ENCODE measurements around the gene DHX9. TPM values are rescaled to one million over a fixed set of nuclear protein-coding genes. Genes with fewer than 3 reads are reported as not detected.

The DHX9 gene
- total and polyA plus RNA-seq, 10 of the 15 experiments (the other 5 are each of a cell fraction or from before 2014, with no cell fraction given): 90.7 to 234 (median 217) TPM

- FAIRE-seq (no peak), DNase-seq (ENCODE audit: low read depth, low spot score) (no peak), ATAC-seq (no peak)
- Histone ChIP-seq H4K20me1 (ENCODE audit: control insufficient read depth, insufficient read depth) (no peaks in the 10 kb centered on the region), H3K4me1 (ENCODE audit: control insufficient read depth, insufficient read depth, low read length) (no peaks in the 10 kb centered on the region), H3K4me3 (no peak overlapping the region), H3K27me3 (replicated peaks in 1 of 2; ENCODE audit: control insufficient read depth in 2 of 2, insufficient read depth in 2 of 2, low read length in 1 of 2) (no peaks in the 10 kb centered on the region), H3K9ac (ENCODE audit: control insufficient read depth, insufficient read depth, low read length) (no peak overlapping the region), H3K27ac (ENCODE audit: control insufficient read depth, insufficient read depth) (no peak overlapping the region), H2AFZ (ENCODE audit: control insufficient read depth, low read depth, low read length) (no peak overlapping the region), H3K79me2 (ENCODE audit: control insufficient read depth, insufficient read depth, low read length) (no peaks in the 10 kb centered on the region), H3K36me3 (ENCODE audit: control insufficient read depth in 2 of 2, insufficient read depth in 2 of 2, low read length in 1 of 2) (no peaks in the 10 kb centered on the region), H3K4me2 (ENCODE audit: control insufficient read depth, insufficient read depth) (no peak overlapping the region), H3K9me3 (replicated peaks; ENCODE audit: control insufficient read depth, insufficient read depth, low read length) (no peaks in the 10 kb centered on the region)
- no peak for TF ChIP-seq BCL11A (IDR thresholded peaks at IDR 0.05; ENCODE audit: low read depth, low read length)
- TF ChIP-seq RUNX3 (IDR thresholded peaks at IDR 0.05; ENCODE audit: low read length): no peak
- TF ChIP-seq SMAD5 (IDR thresholded peaks at IDR 0.05; ENCODE audit: low read depth): no peak
- TF ChIP-seq RBBP5 (conservative IDR thresholded peaks at IDR 0.05): no peak
- in situ Hi-C loops (cut with MboI) (no loop called here), intact Hi-C loops (cut with micrococcal nuclease; ENCODE audit: unreplicated experiment) (no loop called here)
- SMC1A ChIA-PET (ENCODE audit: uncharacterized antibody, unreplicated experiment): no interaction called here
- WGBS (ENCODE audit: insufficient coverage, insufficient replicate concordance, low lambda C conversion rate, missing lambda C conversion rate): 61% methylated on average over 3 of the region's 3 CpGs
- BruUV-seq (replicated peaks): no TSS peak
- CTCF ChIA-PET: interaction anchor here (0.7 kb wide), 1 partner anchor 1274 kb away, joined by 3 read pairs; no protein-coding TSS in a partner anchor
- POLR2A ChIA-PET: no interaction called here
- RAD21 ChIA-PET (ENCODE audit: unreplicated experiment): no interaction called here
Measured at GRCh38 chr1:182913401-182913800, 74.3 kb downstream of the DHX9 start.

GRCh38 chr1:182917378-182917777 lies 78.2 kb downstream of the DHX9 start:
- BruUV-seq (replicated peaks): no TSS peak
- in situ Hi-C loops (cut with MboI): no loop called here
- FAIRE-seq: peak; percentile 59

More at GRCh38 chr1:182917378-182917777, 78.2 kb downstream of the DHX9 start:
- no peak for DNase-seq (ENCODE audit: low read depth, low spot score)
- no peak for ATAC-seq
- ChIA-PET POLR2A (no interaction called here), SMC1A (ENCODE audit: uncharacterized antibody, unreplicated experiment) (no interaction called here), RAD21 (ENCODE audit: unreplicated experiment) (no interaction called here), CTCF (no interaction called here)
- no peaks in the 10 kb centered on the region for H3K9me3 ChIP-seq (replicated peaks; ENCODE audit: control insufficient read depth, insufficient read depth, low read length)
- TF ChIP-seq SMAD5 (IDR thresholded peaks at IDR 0.05; ENCODE audit: low read depth) (no peak), RELA (IDR thresholded peaks at IDR 0.05; ENCODE audit: borderline replicate concordance, partially characterized antibody) (no peak), CEBPB (IDR thresholded peaks at IDR 0.05; ENCODE audit: borderline replicate concordance in 1 of 2, low read depth in 2 of 2, low read length in 2 of 2) (no peak), BHLHE40 (IDR thresholded peaks at IDR 0.05; ENCODE audit: borderline replicate concordance in 1 of 2, low read depth in 2 of 2, low read length in 1 of 2) (no peak), TAF1 (IDR thresholded peaks at IDR 0.05; ENCODE audit: borderline replicate concordance, low read depth, low read length) (no peak), SRF (IDR thresholded peaks at IDR 0.05; ENCODE audit: low read depth in 2 of 2, low read length in 2 of 2) (no peak), TCF7 (IDR thresholded peaks at IDR 0.05; ENCODE audit: borderline replicate concordance) (no peak), SPI1 (IDR thresholded peaks at IDR 0.05; ENCODE audit: borderline replicate concordance, insufficient read depth, low read depth, low read length) (no peak), MTA2 (IDR thresholded peaks at IDR 0.05; ENCODE audit: low read depth) (no peak), MYB (IDR thresholded peaks at IDR 0.05; ENCODE audit: borderline replicate concordance, low read depth, low read length) (no peak), ZNF687 (IDR thresholded peaks at IDR 0.05) (no peak), POLR2AphosphoS5 (IDR thresholded peaks at IDR 0.05; ENCODE audit: low read length) (no peak)
- H4K20me1 ChIP-seq (ENCODE audit: control insufficient read depth, insufficient read depth): no peaks in the 10 kb centered on the region
- no peaks in the 10 kb centered on the region for H3K4me1 ChIP-seq (ENCODE audit: control insufficient read depth, insufficient read depth, low read length)
- WGBS (ENCODE audit: insufficient coverage, insufficient replicate concordance, low lambda C conversion rate, missing lambda C conversion rate): 47% methylated on average over 3 of the region's 3 CpGs
- no peak overlapping the region for H3K27ac ChIP-seq (ENCODE audit: control insufficient read depth, insufficient read depth)
- no peak overlapping the region for H3K4me2 ChIP-seq (ENCODE audit: control insufficient read depth, insufficient read depth)
- no peaks in the 10 kb centered on the region for H3K79me2 ChIP-seq (ENCODE audit: control insufficient read depth, insufficient read depth, low read length)
- H3K4me3 ChIP-seq: no peak overlapping the region
- H2AFZ ChIP-seq (ENCODE audit: control insufficient read depth, low read depth, low read length): no peak overlapping the region
- intact Hi-C loops (cut with micrococcal nuclease; ENCODE audit: unreplicated experiment): no loop called here
- no peaks in the 10 kb centered on the region for H3K27me3 ChIP-seq (replicated peaks in 1 of 2; ENCODE audit: control insufficient read depth in 2 of 2, insufficient read depth in 2 of 2, low read length in 1 of 2)
- no peak overlapping the region for H3K9ac ChIP-seq (ENCODE audit: control insufficient read depth, insufficient read depth, low read length)
- no peaks in the 10 kb centered on the region for H3K36me3 ChIP-seq (ENCODE audit: control insufficient read depth in 2 of 2, insufficient read depth in 2 of 2, low read length in 1 of 2)
